SK-N-SH (cell line): ENCODE data around the gene RCHY1.

Source experiments
- CTCF ChIP-seq: fragments of 200-600 bp; sonication (generic); IDR thresholded peaks from 2 replicates; pipeline ENCODE4 v1.6.1; 2017; ENCODE audit warnings: antibody characterized with exemption, mild to moderate bottlenecking, moderate library complexity
- EP300 ChIP-seq, 2 experiments: IDR thresholded peaks; 2 replicates each; pipeline versions ENCODE4 v1.4.0 to v1.6.1; 2012; ENCODE audit warnings: borderline replicate concordance in 1 of 2, low read depth in 1 of 2, low read length in 1 of 2
- MAX ChIP-seq: IDR thresholded peaks from 2 replicates; pipeline ENCODE4 v1.4.0; 2012; ENCODE audit warnings: low read depth
- MXI1 ChIP-seq: IDR thresholded peaks from 2 replicates; pipeline ENCODE4 v1.6.1; 2012; ENCODE audit warnings: mild to moderate bottlenecking, low read depth, low read length, improper control_type of control experiment
- RAD21 ChIP-seq: IDR thresholded peaks from 2 replicates; pipeline ENCODE4 v1.6.1; 2012; ENCODE audit warnings: mild to moderate bottlenecking, low read length
- RCOR1 ChIP-seq: fragments of 150-350 bp; IDR thresholded peaks from 2 replicates; pipeline ENCODE4 v1.6.1; 2017; ENCODE audit warnings: antibody characterized with exemption, low read length
- SMC3 ChIP-seq: IDR thresholded peaks from 2 replicates; pipeline ENCODE4 v1.6.1; 2012; ENCODE audit warnings: low read depth, low read length, improper control_type of control experiment
- TCF12 ChIP-seq: IDR thresholded peaks from 2 replicates; pipeline ENCODE4 v1.4.0; 2012
- USF2 ChIP-seq: fragments of 150-350 bp; IDR thresholded peaks from 2 replicates; pipeline ENCODE4 v1.6.1; 2017; ENCODE audit warnings: antibody characterized with exemption, low read length, low read depth, borderline replicate concordance
- YY1 ChIP-seq: IDR thresholded peaks from 2 replicates; pipeline ENCODE4 v1.4.0; 2012; ENCODE audit warnings: low read depth, mild to moderate bottlenecking
- TF ChIP-seq, protein P1 (sequence below): IDR thresholded peaks from 2 replicates; pipeline ENCODE4 v1.4.0; 2012; ENCODE audit warnings: low read depth, borderline replicate concordance
- TF ChIP-seq, protein P2 (sequence below): IDR thresholded peaks from 2 replicates; pipeline ENCODE4 v1.4.0; 2012; ENCODE audit warnings: low read depth, borderline replicate concordance

- TF ChIP-seq MXI1 (no peak), CTCF (no peak), SMC3 (no peak), MAX (no peak), RAD21 (no peak), USF2 (no peak), EP300 (IDR thresholded peaks at IDR 0.05; ENCODE audit: borderline replicate concordance in 1 of 2, low read depth in 1 of 2, low read length in 1 of 2) (no peak), YY1 (no peak), TCF12 (no peak), RCOR1 (no peak)
- TF ChIP-seq, protein P1, sequence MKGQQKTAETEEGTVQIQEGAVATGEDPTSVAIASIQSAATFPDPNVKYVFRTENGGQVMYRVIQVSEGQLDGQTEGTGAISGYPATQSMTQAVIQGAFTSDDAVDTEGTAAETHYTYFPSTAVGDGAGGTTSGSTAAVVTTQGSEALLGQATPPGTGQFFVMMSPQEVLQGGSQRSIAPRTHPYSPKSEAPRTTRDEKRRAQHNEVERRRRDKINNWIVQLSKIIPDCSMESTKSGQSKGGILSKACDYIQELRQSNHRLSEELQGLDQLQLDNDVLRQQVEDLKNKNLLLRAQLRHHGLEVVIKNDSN: no peak
- TF ChIP-seq, protein P2, sequence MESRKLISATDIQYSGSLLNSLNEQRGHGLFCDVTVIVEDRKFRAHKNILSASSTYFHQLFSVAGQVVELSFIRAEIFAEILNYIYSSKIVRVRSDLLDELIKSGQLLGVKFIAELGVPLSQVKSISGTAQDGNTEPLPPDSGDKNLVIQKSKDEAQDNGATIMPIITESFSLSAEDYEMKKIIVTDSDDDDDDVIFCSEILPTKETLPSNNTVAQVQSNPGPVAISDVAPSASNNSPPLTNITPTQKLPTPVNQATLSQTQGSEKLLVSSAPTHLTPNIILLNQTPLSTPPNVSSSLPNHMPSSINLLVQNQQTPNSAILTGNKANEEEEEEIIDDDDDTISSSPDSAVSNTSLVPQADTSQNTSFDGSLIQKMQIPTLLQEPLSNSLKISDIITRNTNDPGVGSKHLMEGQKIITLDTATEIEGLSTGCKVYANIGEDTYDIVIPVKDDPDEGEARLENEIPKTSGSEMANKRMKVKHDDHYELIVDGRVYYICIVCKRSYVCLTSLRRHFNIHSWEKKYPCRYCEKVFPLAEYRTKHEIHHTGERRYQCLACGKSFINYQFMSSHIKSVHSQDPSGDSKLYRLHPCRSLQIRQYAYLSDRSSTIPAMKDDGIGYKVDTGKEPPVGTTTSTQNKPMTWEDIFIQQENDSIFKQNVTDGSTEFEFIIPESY: no peak
Observed at GRCh38 chr4:75514949-75515612, 878 bp upstream of the RCHY1 start.
